Cardiac muscle cell (in vitro differentiated cells and primary cell): ENCODE results near the gene MBP. TPM values are rescaled to one million over a fixed set of nuclear protein-coding genes. Genes with fewer than 3 reads are reported as not detected.

ENCODE experiments used
- DNase-seq, 2 donors: peaks; one replicate each; pipeline versions ENCODE4 v3.0.0 to v3.0.0-alpha.2; 2010 to 2017; ENCODE audit warnings: low read depth in 1 of 2, low spot score in 1 of 2
- H3K27ac ChIP-seq: fragments of 200-600 bp; sonication (generic); 2 replicates; pipeline ENCODE4 v1.5.1; 2016
- H3K27me3 ChIP-seq: fragments of 200-600 bp; sonication (generic); 2 replicates; pipeline ENCODE4 v1.6.0; 2016; ENCODE audit warnings: control low read depth
- H3K36me3 ChIP-seq: fragments of 200-600 bp; sonication (generic); 2 replicates; pipeline ENCODE4 v1.5.1; 2016; ENCODE audit warnings: control low read depth
- H3K4me1 ChIP-seq: fragments of 200-600 bp; sonication (generic); 2 replicates; pipeline ENCODE4 v1.8.1; 2017; ENCODE audit warnings: low read depth, mild to moderate bottlenecking, mixed run types
- H3K4me3 ChIP-seq: fragments of 200-600 bp; sonication (generic); 2 replicates; pipeline ENCODE4 v1.5.1; 2016; ENCODE audit warnings: mild to moderate bottlenecking
- H3K9me3 ChIP-seq: fragments of 200-600 bp; sonication (generic); 2 replicates; pipeline ENCODE4 v1.5.1; 2017; ENCODE audit warnings: low read depth, mild to moderate bottlenecking, control low read depth
- CTCF ChIP-seq: IDR thresholded peaks from 2 replicates; pipeline ENCODE4 v1.5.1; 2012; ENCODE audit warnings: low read depth, mild to moderate bottlenecking, low read length
- polyA plus RNA-seq: library from polyadenylated mRNA; unstranded; fragments of >200 nt; fragmentation: Nextera tagmentation; extraction: Ambion mirVana; gene quantifications from 2 replicates; pipeline ENCODE4 v1.2.1, GENCODE V29; 2016
- total RNA-seq: library from RNA; depleted of rRNA; stranded (reverse); fragments of >200 nt; gene quantifications from 2 replicates; pipeline ENCODE4 v1.2.3, GENCODE V29; 2016

MBP gene
- total and polyA plus RNA-seq, 2 experiments from 2014 or later, result 0.32 to 0.42 TPM

- H3K4me3 ChIP-seq, result no peak overlapping the region
- no peak for DNase-seq
- no peaks in the 10 kb centered on the region for H3K27me3 ChIP-seq
- H3K27ac ChIP-seq, result no peak overlapping the region
- no peaks in the 10 kb centered on the region for H3K9me3 ChIP-seq
- H3K4me1 ChIP-seq, result no peaks in the 10 kb centered on the region
- no peaks in the 10 kb centered on the region for H3K36me3 ChIP-seq
- no peak for TF ChIP-seq CTCF
Observed at GRCh38 chr18:77042583-77042982, 90.0 kb downstream of the MBP start.

DNA sequence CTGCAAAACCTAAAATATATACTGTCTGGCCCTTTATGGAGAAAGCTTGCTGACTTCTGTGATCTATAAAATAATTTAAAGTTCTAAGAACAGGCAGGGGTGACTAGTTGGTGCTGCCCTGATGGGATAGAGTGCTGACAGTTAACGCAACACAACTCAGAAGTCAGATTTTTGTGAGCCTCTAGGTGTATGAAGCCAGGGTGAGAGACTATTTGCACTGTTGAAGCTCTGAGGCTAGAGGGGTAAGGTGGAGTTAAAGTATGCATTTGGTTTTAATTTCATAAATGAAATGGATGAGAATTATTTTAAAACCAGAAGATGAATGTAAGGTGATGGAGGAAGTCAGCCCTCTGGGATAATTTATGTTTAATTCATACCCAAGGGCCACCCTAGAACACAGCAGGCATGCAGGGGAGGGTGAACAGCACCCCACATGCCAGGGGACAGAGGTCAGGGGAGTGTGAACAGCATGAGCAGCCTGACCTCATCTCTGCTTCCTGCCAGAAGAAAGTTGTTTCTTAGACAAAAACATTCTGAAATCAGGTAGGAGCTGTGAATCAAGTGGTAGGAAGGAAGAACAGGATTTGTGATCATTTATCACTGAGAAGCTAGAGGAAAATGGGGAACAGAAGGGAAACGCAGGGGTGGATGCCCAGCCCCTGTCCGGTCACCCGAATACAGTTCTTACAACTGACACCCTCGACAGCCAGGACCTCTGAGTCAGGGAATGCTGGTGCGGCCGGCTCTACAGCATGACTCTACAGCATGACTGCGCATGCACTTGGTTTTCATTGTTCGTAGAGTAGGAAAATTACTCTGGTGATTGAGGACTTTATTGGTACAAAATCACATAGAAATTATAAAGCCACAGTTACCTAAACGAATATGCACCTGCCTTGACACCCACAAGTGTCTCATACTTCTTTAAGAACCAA lies 93.1 kb downstream of the MBP start:
- no peaks in the 10 kb centered on the region for H3K4me1 ChIP-seq
- no peaks in the 10 kb centered on the region for H3K27me3 ChIP-seq
- H3K9me3 ChIP-seq, result no peaks in the 10 kb centered on the region
- no peak for DNase-seq
- no peak overlapping the region for H3K27ac ChIP-seq
- no peak for TF ChIP-seq CTCF
- H3K36me3 ChIP-seq, result no peaks in the 10 kb centered on the region
- no peak overlapping the region for H3K4me3 ChIP-seq

- no peaks in the 10 kb centered on the region for H3K27me3 ChIP-seq
- H3K36me3 ChIP-seq, result no peaks in the 10 kb centered on the region
- no peak overlapping the region for H3K27ac ChIP-seq
- no peak overlapping the region for H3K4me3 ChIP-seq
- H3K9me3 ChIP-seq, result no peaks in the 10 kb centered on the region
- H3K4me1 ChIP-seq, result no peaks in the 10 kb centered on the region
- TF ChIP-seq CTCF, result no peak
- DNase-seq, result no peak
Observed at GRCh38 chr18:77038182-77038858, 94.3 kb downstream of the MBP start.

GRCh38 chr18:77037567-77037966 lies 95.0 kb downstream of the MBP start:
- Histone ChIP-seq H3K27me3 (no peaks in the 10 kb centered on the region), H3K36me3 (no peaks in the 10 kb centered on the region), H3K4me1 (no peaks in the 10 kb centered on the region), H3K9me3 (no peaks in the 10 kb centered on the region), H3K4me3 (no peak overlapping the region), H3K27ac (no peak overlapping the region)
- TF ChIP-seq CTCF, result no peak
- no peak for DNase-seq

DNA sequence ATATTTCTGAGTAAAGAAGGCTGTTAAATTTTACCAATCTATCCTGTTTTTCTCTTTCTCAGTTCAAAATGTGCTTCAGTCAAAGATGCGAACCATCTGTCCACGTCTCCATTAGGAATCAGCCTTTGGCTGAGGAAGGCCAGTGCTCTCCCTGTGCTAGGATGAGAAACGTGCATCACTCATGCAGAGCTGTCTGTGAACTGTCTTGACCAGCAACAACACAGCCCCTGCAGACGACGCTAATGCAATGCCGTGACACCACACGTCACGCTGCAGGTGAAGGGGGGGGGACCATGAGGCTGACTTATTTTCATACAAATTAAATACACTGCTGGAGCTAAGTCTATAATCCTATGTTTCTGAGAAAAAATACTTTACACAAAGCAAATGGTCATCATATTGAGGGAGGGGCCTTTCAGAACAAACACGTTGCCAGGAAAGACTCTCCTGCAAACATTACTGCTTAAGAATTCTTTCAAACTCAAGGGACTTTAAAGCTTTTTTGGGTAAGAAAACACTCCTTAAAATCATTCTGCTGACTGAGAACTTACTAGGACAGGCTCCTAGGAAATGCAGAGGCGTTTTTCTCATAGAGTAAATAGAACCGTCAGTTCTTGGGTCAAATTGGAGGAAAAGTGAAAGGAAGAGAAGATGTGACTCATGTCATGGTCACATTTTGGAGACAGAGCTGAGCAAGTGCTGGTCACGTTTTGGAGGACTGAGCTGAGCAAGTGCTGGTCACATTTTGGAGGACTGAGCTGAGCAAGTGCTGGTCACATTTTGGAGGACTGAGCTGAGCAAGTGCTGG lies 97.0 kb downstream of the MBP start:
- DNase-seq, result no peak
- H3K4me1 ChIP-seq, result no peaks in the 10 kb centered on the region
- H3K4me3 ChIP-seq, result no peak overlapping the region
- no peaks in the 10 kb centered on the region for H3K27me3 ChIP-seq
- H3K9me3 ChIP-seq, result no peaks in the 10 kb centered on the region
- TF ChIP-seq CTCF, result no peak
- no peaks in the 10 kb centered on the region for H3K36me3 ChIP-seq
- H3K27ac ChIP-seq, result no peak overlapping the region
